Suppressor macrophage treated with lipopolysaccharide for 1 hour (primary cell): Measurements from ENCODE around the gene WWOX.

ENCODE experiments used
- DNase-seq, 3 donors: peaks; one replicate each; pipeline ENCODE4 v3.0.0-alpha.2; 2020 to 2022

Gene WWOX

GRCh38 chr16:78505544-78506366 is 406.3 kb downstream of the WWOX start:
- peak in 1 of 3 donors; percentile 25 for DNase-seq

DNA sequence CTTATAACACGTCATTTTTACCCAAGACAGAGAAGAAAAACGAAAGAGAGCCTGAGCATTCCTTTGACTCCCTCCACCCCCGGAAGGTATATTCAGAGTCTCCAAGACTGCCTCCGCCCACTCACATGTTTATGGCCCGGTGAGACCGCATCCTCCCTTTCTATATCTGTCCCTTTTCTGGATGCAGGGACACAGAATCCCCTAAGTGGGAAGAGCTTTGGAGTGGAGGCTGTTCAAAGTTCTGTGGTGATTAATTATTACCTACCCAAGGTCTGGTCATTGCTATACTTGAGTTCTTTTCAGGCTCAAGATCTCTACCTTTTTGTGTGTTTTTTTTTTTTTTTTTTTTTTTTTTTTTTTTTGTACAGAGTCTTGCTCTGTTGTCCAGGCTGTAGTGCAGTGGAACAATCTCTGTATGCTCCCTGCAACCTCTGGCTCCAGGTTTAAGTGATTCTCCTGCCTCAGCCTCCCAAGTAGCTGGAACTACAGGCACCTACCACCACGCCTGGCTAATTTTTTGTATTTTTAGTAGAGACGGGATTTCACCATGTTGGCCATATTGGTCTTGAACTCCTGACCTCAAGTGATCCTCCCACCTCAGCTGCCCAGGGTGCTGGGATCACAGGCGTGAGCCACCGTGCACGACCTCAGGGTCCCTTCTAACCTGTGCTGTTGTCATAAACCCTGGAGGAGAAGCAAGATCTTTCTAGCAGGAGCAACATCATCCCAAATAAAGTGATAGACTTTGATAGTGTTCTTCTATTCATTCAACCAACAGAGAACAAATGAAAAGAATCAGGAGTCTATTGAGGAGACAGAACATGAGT is 407.1 kb downstream of the WWOX start:
- no peak for DNase-seq

- DNase-seq = no peak
These were observed 408.1 kb downstream of the WWOX start for GRCh38 chr16:78507576-78507975.

DNA sequence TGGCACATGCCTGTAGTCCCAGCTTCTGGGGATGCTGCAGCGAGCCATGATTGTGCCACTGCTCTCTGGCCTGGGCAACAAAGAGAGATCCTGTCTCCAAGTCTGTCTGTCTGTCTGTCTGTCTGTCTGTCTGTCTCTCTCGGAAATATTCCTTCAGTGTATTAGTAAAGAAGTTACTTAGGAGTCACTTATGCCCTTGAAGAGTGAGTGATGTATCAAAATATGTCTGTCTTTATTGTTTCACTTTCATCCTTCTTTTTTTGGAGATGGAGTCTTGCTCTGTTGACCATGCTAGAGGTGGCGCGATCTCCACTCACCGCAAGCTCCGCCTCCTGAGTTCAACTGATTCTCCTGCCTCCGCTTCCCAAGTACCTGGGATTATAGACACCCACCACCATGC is 410.5 kb downstream of the WWOX start:
- DNase-seq = no peak

- no peak for DNase-seq
These were observed 411.0 kb downstream of the WWOX start for GRCh38 chr16:78510496-78510895.

- DNase-seq = peak in 2 of 3 donors; percentile 19 to 35
These were observed 414.4 kb downstream of the WWOX start for GRCh38 chr16:78513838-78514237.

GRCh38 chr16:78514888-78515287 is 415.4 kb downstream of the WWOX start:
- DNase-seq = peak in 1 of 3 donors; percentile 9

- DNase-seq = no peak
These were observed 416.0 kb downstream of the WWOX start for GRCh38 chr16:78515421-78515820.

GRCh38 chr16:78516006-78516736 is 416.7 kb downstream of the WWOX start:
- no peak for DNase-seq

DNA sequence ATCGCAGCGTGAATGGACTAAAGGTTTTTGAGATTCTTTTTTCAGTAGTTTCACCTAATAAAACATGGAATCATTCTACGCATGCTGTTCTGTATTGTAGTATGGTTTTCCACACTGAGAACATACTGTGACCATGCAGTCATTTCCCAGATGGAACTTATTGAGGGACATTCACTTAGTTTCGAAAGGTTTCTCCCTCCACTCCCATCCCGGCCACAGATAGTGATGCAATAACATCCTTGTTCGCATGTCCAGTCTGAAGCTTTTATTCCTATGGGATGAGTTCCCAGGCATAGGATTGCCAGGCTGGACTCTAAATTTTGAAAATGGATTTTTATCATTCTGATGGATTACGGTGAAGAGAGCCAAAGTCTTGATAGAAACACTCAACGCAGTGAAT is 420.4 kb downstream of the WWOX start:
- DNase-seq = no peak

- DNase-seq = no peak
These were observed 421.0 kb downstream of the WWOX start for GRCh38 chr16:78520470-78520869.

GRCh38 chr16:78522327-78522726 is 422.9 kb downstream of the WWOX start:
- peak in 2 of 3 donors; percentile 10 to 25 for DNase-seq

- DNase-seq = peak in 1 of 3 donors; percentile 11
These were observed 423.9 kb downstream of the WWOX start for GRCh38 chr16:78523212-78523985.

GRCh38 chr16:78524066-78524595 is 424.7 kb downstream of the WWOX start:
- DNase-seq = no peak

DNA sequence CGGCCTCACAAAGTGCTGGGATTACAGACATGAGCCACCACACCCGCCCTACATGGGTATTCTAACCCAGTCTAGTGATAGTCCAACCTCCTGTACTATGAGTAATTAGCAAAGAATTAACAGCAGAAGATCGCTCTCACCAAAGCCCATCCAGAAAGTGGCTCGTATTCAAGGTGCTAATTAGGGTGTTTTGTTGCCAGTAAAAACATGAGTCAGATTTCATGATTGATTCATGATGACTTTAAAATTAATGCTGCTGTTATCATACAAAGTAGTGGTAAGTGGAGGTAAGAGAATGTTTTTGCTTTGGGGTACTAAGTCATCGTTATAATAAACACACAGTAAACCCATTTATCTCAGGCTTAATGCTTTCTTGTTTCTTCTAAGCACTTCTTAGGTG is 428.8 kb downstream of the WWOX start:
- no peak for DNase-seq

DNA sequence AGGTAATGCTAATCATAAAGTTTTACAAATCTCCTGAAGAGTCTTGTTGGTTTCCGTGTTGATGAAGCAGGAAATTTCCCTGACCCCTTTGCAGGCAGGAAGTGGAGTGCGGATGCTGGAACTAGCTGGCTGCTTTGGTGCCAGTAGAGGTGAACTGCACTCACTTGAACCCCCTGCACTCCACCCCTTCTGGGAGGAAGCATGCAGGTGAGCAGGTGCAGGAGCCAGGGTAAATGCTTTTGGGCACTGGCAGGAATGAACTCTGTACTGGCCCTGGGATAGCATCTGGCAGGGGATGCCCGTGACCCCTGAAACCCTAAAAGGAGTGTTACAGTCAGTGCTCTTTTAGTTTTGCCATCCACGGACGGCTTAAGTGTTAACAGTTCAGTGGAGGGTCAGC is 430.4 kb downstream of the WWOX start:
- no peak for DNase-seq

GRCh38 chr16:78530283-78530682 is 430.8 kb downstream of the WWOX start:
- no peak for DNase-seq

GRCh38 chr16:78535098-78535497 is 435.6 kb downstream of the WWOX start:
- DNase-seq = no peak

DNA sequence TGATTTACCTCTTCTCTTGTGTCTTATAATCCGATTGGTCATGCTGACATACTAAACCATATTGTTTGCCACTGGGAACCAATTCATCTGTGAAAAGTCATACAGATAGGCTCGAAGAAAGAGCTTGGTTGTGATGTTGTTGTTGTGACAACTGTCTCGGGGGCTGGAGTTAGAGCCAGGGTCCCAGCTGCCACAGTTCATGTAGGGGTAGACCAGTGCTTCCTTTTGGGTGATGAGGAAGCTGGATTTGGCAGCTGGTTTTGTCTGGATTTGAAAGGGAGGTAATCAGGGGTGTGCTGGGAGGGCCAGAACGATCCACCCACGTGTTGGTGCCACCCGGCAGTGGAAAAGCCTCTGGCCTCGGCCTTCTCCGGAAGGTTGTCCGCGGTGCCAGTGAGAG is 438.1 kb downstream of the WWOX start:
- no peak for DNase-seq

- no peak for DNase-seq
These were observed 438.8 kb downstream of the WWOX start for GRCh38 chr16:78538292-78538691.

GRCh38 chr16:78538919-78539318 is 439.5 kb downstream of the WWOX start:
- DNase-seq = peak; percentile 59 to 66 (median 62)

DNA sequence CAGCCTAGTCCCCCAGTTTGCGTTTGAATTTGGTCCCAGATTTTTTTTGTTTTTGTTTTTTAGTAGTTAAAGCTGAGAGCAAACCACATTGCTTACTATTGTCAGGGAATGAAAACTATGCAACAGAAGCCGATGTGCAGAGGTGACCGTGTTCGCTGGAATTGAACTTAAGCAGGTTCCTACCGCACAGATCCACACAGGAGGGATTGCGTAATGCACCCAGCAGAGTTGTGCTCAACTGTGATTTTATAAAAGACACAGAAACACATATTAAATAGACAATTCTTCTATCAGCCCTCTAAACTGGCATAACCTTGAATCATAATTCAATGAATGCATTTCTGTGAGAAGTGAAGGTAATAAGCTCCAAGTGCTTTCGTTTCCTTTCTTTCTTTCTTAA is 443.0 kb downstream of the WWOX start:
- DNase-seq = no peak
